ENCODE data around the gene STRIT1.

STRIT1 gene

GRCh38 chr3:155307183-155307582 lies 13.7 kb upstream of the STRIT1 start:
- TF ChIP-seq, protein P1, sequence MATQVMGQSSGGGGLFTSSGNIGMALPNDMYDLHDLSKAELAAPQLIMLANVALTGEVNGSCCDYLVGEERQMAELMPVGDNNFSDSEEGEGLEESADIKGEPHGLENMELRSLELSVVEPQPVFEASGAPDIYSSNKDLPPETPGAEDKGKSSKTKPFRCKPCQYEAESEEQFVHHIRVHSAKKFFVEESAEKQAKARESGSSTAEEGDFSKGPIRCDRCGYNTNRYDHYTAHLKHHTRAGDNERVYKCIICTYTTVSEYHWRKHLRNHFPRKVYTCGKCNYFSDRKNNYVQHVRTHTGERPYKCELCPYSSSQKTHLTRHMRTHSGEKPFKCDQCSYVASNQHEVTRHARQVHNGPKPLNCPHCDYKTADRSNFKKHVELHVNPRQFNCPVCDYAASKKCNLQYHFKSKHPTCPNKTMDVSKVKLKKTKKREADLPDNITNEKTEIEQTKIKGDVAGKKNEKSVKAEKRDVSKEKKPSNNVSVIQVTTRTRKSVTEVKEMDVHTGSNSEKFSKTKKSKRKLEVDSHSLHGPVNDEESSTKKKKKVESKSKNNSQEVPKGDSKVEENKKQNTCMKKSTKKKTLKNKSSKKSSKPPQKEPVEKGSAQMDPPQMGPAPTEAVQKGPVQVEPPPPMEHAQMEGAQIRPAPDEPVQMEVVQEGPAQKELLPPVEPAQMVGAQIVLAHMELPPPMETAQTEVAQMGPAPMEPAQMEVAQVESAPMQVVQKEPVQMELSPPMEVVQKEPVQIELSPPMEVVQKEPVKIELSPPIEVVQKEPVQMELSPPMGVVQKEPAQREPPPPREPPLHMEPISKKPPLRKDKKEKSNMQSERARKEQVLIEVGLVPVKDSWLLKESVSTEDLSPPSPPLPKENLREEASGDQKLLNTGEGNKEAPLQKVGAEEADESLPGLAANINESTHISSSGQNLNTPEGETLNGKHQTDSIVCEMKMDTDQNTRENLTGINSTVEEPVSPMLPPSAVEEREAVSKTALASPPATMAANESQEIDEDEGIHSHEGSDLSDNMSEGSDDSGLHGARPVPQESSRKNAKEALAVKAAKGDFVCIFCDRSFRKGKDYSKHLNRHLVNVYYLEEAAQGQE (IDR thresholded peaks at IDR 0.05; ENCODE audit: insufficient read depth in 1 of 2, low read depth in 2 of 2, low read length in 2 of 2): no peak
- TF ChIP-seq POLR2AphosphoS5 (IDR thresholded peaks at IDR 0.05; ENCODE audit: low read depth, low read length): no peak
- TF ChIP-seq TAF1 (IDR thresholded peaks at IDR 0.05; ENCODE audit: borderline replicate concordance, insufficient read depth, low read length): no peak
- TF ChIP-seq FOXP2 (optimal IDR thresholded peaks at IDR 0.05; ENCODE audit: borderline replicate concordance, extremely low read depth, extremely low read length, insufficient read depth): no peak
- TF ChIP-seq SIN3A (IDR thresholded peaks at IDR 0.05; ENCODE audit: borderline replicate concordance, insufficient read depth, low read length): no peak

- TF ChIP-seq POLR2AphosphoS5 (IDR thresholded peaks at IDR 0.05; ENCODE audit: low read depth, low read length): no peak
- TF ChIP-seq TAF1 (IDR thresholded peaks at IDR 0.05; ENCODE audit: borderline replicate concordance, insufficient read depth, low read length): no peak
- TF ChIP-seq FOXP2 (optimal IDR thresholded peaks at IDR 0.05; ENCODE audit: borderline replicate concordance, extremely low read depth, extremely low read length, insufficient read depth): no peak
- TF ChIP-seq SIN3A (IDR thresholded peaks at IDR 0.05; ENCODE audit: borderline replicate concordance, insufficient read depth, low read length): no peak
- TF ChIP-seq, protein P1 (IDR thresholded peaks at IDR 0.05; ENCODE audit: insufficient read depth in 1 of 2, low read depth in 2 of 2, low read length in 2 of 2): no peak
These were observed 10.9 kb upstream of the STRIT1 start for GRCh38 chr3:155304394-155304793.

- TF ChIP-seq, protein P1 (IDR thresholded peaks at IDR 0.05; ENCODE audit: insufficient read depth in 1 of 2, low read depth in 2 of 2, low read length in 2 of 2): no peak
- no peak for TF ChIP-seq POLR2AphosphoS5 (IDR thresholded peaks at IDR 0.05; ENCODE audit: low read depth, low read length)
- TF ChIP-seq TAF1 (IDR thresholded peaks at IDR 0.05; ENCODE audit: borderline replicate concordance, insufficient read depth, low read length): no peak
- no peak for TF ChIP-seq SIN3A (IDR thresholded peaks at IDR 0.05; ENCODE audit: borderline replicate concordance, insufficient read depth, low read length)
These were observed 10.1 kb upstream of the STRIT1 start for GRCh38 chr3:155303540-155304097.

DNA sequence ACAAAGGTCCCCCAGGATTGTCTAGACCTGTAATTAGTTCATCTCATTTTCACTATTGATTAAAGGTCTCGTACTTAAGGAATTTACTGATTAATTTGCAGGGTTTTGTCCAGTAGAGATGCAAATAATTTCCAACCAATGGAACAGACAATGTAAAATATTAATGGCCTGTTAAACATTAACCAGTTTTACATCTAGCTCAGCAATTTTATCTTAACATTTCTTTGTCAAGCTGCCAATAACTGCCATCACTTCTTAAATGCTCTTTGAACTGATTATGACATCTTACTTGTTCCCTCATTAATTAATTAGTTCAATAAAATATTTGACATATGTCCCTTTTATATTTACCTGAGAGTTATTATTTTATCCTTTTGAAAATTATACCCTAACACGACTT lies 9.4 kb upstream of the STRIT1 start:
- TF ChIP-seq TAF1 (IDR thresholded peaks at IDR 0.05; ENCODE audit: borderline replicate concordance, insufficient read depth, low read length) (no peak), POLR2AphosphoS5 (IDR thresholded peaks at IDR 0.05; ENCODE audit: low read depth, low read length) (no peak), FOXP2 (optimal IDR thresholded peaks at IDR 0.05; ENCODE audit: borderline replicate concordance, extremely low read depth, extremely low read length, insufficient read depth) (no peak), SIN3A (IDR thresholded peaks at IDR 0.05; ENCODE audit: borderline replicate concordance, insufficient read depth, low read length) (no peak)
- TF ChIP-seq, protein P1 (IDR thresholded peaks at IDR 0.05; ENCODE audit: insufficient read depth in 1 of 2, low read depth in 2 of 2, low read length in 2 of 2): no peak

- no peak for TF ChIP-seq FOXP2 (optimal IDR thresholded peaks at IDR 0.05; ENCODE audit: borderline replicate concordance, extremely low read depth, extremely low read length, insufficient read depth)
- TF ChIP-seq, protein P1 (IDR thresholded peaks at IDR 0.05; ENCODE audit: insufficient read depth in 1 of 2, low read depth in 2 of 2, low read length in 2 of 2): no peak
- no peak for TF ChIP-seq SIN3A (IDR thresholded peaks at IDR 0.05; ENCODE audit: borderline replicate concordance, insufficient read depth, low read length)
- TF ChIP-seq TAF1 (IDR thresholded peaks at IDR 0.05; ENCODE audit: borderline replicate concordance, insufficient read depth, low read length): no peak
- TF ChIP-seq POLR2AphosphoS5 (IDR thresholded peaks at IDR 0.05; ENCODE audit: low read depth, low read length): no peak
These were observed 9.0 kb upstream of the STRIT1 start for GRCh38 chr3:155302481-155302880.
